GM19468 (cell line): Measurements from ENCODE around the gene CCDC116.
A peak's percentile ranks its signal among the peaks of the same experiment; 100 is the strongest.

Experiments used
- ATAC-seq: cut with Tn5 transposase; IDR thresholded peaks from one replicate; pipeline ENCODE4 v1.9.1; 2021; ENCODE audit warnings: mild to moderate bottlenecking, moderate library complexity, moderate number of reproducible peaks; ENCODE audit not compliant: unreplicated experiment; ENCODE audit errors: extremely low read depth

Gene CCDC116

DNA sequence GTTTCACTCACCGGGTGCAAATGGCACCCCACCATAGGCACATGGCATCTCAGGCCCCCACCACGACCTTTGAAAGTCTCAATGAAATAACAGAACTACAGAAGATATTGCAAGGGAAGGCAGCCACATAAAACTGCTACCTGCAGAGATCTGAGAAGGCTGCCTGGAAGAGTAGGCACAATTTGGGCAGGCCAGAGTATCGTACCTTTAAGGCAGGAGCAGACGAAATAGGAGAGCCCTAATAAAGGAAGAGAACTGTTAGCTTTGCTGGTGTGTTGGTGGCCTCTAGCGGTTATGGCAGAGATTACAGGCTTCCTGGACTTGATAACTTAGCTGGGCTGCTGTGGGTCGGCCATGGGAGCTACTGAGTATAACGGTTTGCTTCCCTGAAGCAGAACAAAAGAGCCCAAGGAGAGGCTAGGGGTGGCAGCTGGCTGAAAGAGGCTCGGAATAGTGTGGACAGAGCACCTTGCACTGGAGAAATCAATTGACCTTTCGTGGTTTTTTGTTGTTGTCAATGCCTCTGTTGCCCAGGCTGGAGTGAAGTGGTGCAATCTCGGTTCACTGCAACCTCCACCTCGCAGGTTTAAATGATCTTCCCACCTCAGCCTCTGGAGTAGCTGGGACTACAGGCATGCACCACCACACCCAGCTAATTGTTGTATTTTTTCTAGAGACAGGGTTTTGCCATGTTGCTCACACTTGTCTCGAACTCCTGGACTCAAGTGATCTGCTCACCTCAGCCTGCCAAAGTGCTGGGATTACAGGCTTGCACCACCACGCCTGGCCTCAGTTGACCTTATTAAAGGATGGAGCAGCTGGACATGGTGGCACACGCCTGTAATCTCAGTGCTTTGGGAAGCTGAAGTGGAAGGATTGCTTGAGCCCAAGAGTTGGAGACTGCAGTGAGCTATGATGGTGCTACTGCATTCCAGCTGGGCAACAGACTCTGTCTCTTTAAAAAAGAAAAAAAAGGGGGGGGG lies 14.3 kb downstream of the CCDC116 start:
- ATAC-seq = no peak

- ATAC-seq = no peak
Observed at GRCh38 chr22:21650280-21650679, 17.7 kb downstream of the CCDC116 start.

DNA sequence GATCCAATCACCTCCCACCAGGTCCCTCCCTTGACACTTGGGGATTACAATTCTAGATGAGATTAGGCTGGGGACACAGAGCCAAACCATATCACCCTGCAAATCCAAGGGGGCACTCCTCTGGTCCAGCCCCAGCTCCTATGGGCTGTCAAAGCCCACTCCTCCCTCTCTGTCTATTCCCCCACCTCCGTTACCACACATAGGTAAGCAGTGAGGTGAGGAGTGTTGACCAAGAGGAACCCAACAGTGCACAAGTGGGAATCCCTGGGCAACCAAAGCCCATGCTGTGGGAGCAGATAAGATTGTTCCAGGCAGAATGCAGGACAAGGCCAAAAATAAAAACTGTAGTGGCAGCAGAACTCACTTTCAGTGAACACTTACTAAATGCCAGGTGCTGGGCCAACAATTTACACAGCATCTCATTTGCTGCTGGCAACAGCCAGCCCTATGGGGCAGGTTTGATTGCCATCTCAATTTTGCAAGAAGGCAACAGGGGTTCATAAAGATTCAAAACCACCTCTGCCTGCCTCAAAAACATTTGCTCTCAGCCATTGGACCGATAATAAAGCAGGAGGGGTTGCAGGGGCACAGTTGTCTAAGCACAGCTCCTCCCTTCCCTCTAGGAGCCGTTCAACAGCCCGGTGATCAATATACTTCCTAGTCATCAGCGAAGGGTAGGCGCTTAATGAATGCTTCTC lies 18.4 kb downstream of the CCDC116 start:
- ATAC-seq = no peak

DNA sequence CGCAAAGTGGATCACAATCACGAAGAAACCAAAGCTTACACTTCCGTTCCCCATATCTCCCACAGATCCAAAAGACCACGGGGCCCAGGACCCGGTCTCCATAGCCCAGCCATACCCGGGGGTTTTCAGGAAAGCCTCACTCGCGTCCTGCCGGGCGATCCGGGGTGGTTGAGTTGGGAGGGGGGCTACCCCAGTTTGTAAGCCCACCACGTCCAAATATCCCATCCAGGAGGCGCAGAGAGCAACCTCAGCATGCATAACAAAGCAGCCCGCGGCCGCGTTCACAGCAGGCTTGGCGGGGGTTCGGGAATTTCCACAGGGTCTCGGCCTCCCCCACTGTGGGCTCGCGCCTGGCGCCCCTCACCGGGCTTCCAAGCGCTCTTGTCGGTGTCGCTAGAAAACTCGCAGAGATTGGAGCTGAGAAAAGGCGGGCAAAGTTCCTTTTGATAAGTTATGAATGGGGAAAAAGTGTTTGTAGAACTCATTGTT lies 19.0 kb downstream of the CCDC116 start:
- no peak for ATAC-seq

DNA sequence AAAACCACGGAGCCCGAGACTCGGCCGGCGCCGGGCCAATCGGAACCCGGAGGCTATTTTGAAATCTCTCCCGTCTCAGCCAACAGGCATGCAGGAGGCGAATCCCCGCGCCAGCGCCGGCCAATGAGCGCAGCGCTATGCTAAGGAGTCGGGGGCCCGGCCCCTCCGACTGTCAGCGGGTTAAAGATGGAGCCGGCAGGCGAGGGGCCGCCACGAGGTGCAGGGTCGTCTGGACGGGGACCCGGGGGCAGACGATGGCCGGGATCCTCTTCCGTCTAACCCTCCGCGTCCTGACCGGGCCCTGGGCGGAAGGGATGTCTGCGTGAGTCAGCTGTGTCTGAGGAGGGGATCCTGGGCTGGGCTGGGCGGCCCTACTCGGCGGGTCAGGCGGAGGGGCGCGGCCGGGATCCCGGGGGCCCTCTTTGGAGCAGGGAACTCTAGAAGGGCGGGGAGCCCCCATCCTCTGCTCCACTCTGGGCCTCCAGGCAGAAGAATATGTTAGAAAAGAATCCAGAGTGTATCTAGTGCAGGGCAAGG lies 19.5 kb downstream of the CCDC116 start:
- ATAC-seq = peak; percentile 83

- ATAC-seq = no peak
Observed at GRCh38 chr22:21652547-21653545, 20.3 kb downstream of the CCDC116 start.

DNA sequence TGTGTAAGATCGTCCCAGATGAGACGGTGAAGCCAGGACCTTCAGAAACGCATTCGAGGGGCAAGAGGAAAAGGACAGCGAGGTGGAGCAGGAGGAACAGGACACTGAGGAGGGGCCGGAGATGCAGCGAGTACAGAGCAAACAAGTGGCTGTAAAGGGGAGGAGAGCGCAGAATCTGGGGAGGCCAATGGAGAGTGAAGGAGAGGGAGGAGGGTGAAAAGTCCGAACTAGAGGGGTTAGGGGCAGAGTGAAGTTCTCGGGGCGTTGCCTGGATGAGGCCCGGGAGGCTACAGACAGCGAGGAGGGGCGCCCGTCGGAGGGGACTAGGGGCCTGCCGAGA lies 24.4 kb downstream of the CCDC116 start:
- ATAC-seq = no peak

GRCh38 chr22:21657360-21658032 lies 24.9 kb downstream of the CCDC116 start:
- peak; percentile 56 for ATAC-seq

GRCh38 chr22:21659864-21660525 lies 27.4 kb downstream of the CCDC116 start:
- ATAC-seq = no peak

- no peak for ATAC-seq
Observed at GRCh38 chr22:21660904-21661303, 28.3 kb downstream of the CCDC116 start.

DNA sequence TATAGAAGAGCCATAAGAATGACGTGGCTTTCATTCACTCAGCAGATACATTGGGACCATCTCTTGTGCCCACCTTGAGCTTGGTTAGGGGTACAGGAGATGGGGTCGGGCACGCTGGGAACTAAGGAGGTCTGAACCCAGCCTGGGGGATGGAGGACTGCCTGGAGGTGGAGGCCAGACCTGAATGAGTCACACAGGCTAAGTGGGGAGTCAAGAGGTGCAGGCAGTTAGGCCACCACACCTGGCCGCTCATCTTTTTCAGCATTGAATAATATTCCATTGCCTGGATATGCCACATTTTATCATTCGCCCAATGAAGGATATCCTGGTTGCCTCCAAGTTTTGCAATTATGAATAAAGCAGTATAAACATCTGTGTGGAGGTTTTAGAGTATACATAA lies 29.4 kb downstream of the CCDC116 start:
- ATAC-seq = no peak

- ATAC-seq = no peak
Observed at GRCh38 chr22:21663738-21664137, 31.2 kb downstream of the CCDC116 start.

- ATAC-seq = no peak
Observed at GRCh38 chr22:21665047-21665851, 32.7 kb downstream of the CCDC116 start.

- ATAC-seq = no peak
Observed at GRCh38 chr22:21666786-21667185, 34.2 kb downstream of the CCDC116 start.

DNA sequence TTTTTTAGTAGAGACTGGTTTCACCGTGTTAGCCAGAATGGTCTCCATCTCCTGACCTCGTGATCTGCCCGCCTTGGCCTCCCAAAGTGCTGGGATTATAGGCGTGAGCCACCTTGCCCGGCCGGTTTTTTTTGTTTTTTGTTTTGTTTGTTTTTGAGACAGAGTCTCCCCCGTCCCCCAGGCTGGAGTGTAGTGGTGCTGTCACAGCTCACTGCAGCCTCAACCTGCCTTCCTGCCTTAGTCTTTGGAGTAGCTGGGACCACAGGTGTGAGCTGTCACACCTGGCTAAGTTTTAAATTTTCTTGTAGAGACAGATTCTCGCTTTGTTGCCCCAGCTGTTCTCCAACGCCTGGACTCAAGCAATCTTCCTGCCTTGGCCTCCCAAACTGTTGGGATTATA lies 36.5 kb downstream of the CCDC116 start:
- no peak for ATAC-seq

GRCh38 chr22:21672107-21672629 lies 39.6 kb downstream of the CCDC116 start:
- ATAC-seq = no peak

- ATAC-seq = no peak
Observed at GRCh38 chr22:21673534-21674321, 41.2 kb downstream of the CCDC116 start.
